Uterus (tissue), 2 donors: Measurements from ENCODE around the gene IPPK.

ENCODE experiments used
- POLR2A ChIP-seq, 2 donors: fragments of 450-650 bp; IDR thresholded peaks; one replicate each; pipeline ENCODE4 v1.6.1; 2016; ENCODE audit warnings: antibody characterized with exemption in 2 of 2, mild to moderate bottlenecking in 1 of 2, moderate library complexity in 1 of 2
- TF ChIP-seq, protein P1 (sequence below), 4 experiments: fragments of 200-600 bp in 2 of 4; fragments of 450-650 bp in 2 of 4; sonication (generic) in 2 of 4; IDR thresholded peaks; one replicate each; pipeline ENCODE4 v1.5.1; 2016 to 2019; ENCODE audit warnings: antibody characterized with exemption in 4 of 4, mild to moderate bottlenecking in 2 of 4, moderate library complexity in 1 of 4

GRCh38 chr9:92719028-92719647, 49.2 kb upstream of the IPPK start:
- no peak for TF ChIP-seq POLR2A (IDR thresholded peaks at IDR 0.05)
- TF ChIP-seq, protein P1, sequence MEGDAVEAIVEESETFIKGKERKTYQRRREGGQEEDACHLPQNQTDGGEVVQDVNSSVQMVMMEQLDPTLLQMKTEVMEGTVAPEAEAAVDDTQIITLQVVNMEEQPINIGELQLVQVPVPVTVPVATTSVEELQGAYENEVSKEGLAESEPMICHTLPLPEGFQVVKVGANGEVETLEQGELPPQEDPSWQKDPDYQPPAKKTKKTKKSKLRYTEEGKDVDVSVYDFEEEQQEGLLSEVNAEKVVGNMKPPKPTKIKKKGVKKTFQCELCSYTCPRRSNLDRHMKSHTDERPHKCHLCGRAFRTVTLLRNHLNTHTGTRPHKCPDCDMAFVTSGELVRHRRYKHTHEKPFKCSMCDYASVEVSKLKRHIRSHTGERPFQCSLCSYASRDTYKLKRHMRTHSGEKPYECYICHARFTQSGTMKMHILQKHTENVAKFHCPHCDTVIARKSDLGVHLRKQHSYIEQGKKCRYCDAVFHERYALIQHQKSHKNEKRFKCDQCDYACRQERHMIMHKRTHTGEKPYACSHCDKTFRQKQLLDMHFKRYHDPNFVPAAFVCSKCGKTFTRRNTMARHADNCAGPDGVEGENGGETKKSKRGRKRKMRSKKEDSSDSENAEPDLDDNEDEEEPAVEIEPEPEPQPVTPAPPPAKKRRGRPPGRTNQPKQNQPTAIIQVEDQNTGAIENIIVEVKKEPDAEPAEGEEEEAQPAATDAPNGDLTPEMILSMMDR (IDR thresholded peaks at IDR 0.05): no peak
